GM19452 (cell line): ENCODE results near the gene RBM47.
"Not testable (repeated sequence)": the region's sequence is repeated elsewhere in the genome, so short reads cannot be mapped to it uniquely, and the experiment has no call there.

ENCODE experiments used
- ATAC-seq: cut with Tn5 transposase; IDR thresholded peaks from one replicate; pipeline ENCODE4 v1.9.1; 2021; ENCODE audit not compliant: unreplicated experiment

Gene RBM47

GRCh38 chr4:40629401-40630334, at the start of gene RBM47:
Gene RBM47, minus strand, starts transcription at chr4:40629864. Its CDS starts 190,971 bp downstream, at chr4:40438893.
- ATAC-seq: peak; percentile 57

GRCh38 chr4:40678421-40678820, 48.8 kb upstream of the RBM47 start:
- ATAC-seq: no peak

GRCh38 chr4:40675166-40675565, 45.5 kb upstream of the RBM47 start:
- no peak for ATAC-seq

GRCh38 chr4:40672528-40673522, 43.2 kb upstream of the RBM47 start:
- peak; percentile 71 for ATAC-seq

GRCh38 chr4:40669504-40669903, 39.8 kb upstream of the RBM47 start:
- ATAC-seq: no peak

- ATAC-seq: no peak
Observed at GRCh38 chr4:40665842-40666241, 36.2 kb upstream of the RBM47 start.

- peak; percentile 57 for ATAC-seq
Observed at GRCh38 chr4:40662962-40663604, 33.4 kb upstream of the RBM47 start.

GRCh38 chr4:40661803-40662202, 32.1 kb upstream of the RBM47 start:
- no peak for ATAC-seq

GRCh38 chr4:40656201-40656863, 26.7 kb upstream of the RBM47 start:
- ATAC-seq: peak; percentile 94

GRCh38 chr4:40651280-40651679, 21.6 kb upstream of the RBM47 start:
- ATAC-seq: no peak

GRCh38 chr4:40649321-40649720, 19.7 kb upstream of the RBM47 start:
- ATAC-seq: no peak

GRCh38 chr4:40648742-40649281, 19.1 kb upstream of the RBM47 start:
- no peak for ATAC-seq

GRCh38 chr4:40648131-40648530, 18.5 kb upstream of the RBM47 start:
- no peak for ATAC-seq

- ATAC-seq: no peak
Observed at GRCh38 chr4:40645586-40645985, 15.9 kb upstream of the RBM47 start.

- ATAC-seq: no peak
Observed at GRCh38 chr4:40632080-40632479, 2.4 kb upstream of the RBM47 start.

- peak; percentile 49 for ATAC-seq
Observed at GRCh38 chr4:40630335-40631021, 814 bp upstream of the RBM47 start.

GRCh38 chr4:40628888-40629287, 776 bp downstream of the RBM47 start:
- no peak for ATAC-seq

- ATAC-seq: not testable (repeated sequence)
Observed at GRCh38 chr4:40628407-40628806, 1.3 kb downstream of the RBM47 start.

- ATAC-seq: no peak
Observed at GRCh38 chr4:40627540-40627939, 2.1 kb downstream of the RBM47 start.
